ENCODE data around the gene F7. TPM values are rescaled to one million over a fixed set of nuclear protein-coding genes. Genes with fewer than 3 reads are reported as not detected.

Gene F7
- total and polyA plus RNA-seq, 10 donors: 0.03 TPM; not detected in 9

- peak; percentile 61 for DNase-seq
- Histone ChIP-seq H3K27me3 (replicated peaks in 1 of 7) (peaks cover 0 to 22% (median 6%) of the 10 kb centered on the region in 7 donors), H3K4me3 (no peak overlapping the region), H3K9me3 (no peaks in the 10 kb centered on the region), H3K36me3 (no peaks in the 10 kb centered on the region), H3K27ac (no peak overlapping the region), H3K4me1 (peaks cover under 1 to 5% (median 4%) of the 10 kb centered on the region in 6 donors)
- TF ChIP-seq CTCF (IDR thresholded peaks at IDR 0.05 in 8 of 11, conservative IDR thresholded peaks at IDR 0.05 in 3 of 11): no peak
- no peak for TF ChIP-seq POLR2A (IDR thresholded peaks at IDR 0.05)
- TF ChIP-seq POLR2AphosphoS5 (IDR thresholded peaks at IDR 0.05): no peak
- intact Hi-C loops (cut with DNase I; ENCODE audit: low total_unique reads): no loop called here
- 71 to 91% (median 83%) methylated on average over 9 to 21 of the region's 21 CpGs for WGBS, 5 donors
These were observed 10.0 kb downstream of the F7 start for GRCh38 chr13:113115363-113116205.

GRCh38 chr13:113116206-113116800 lies 10.7 kb downstream of the F7 start:
- WGBS, 5 donors: 80 to 90% (median 82%) methylated on average over 7 to 10 of the region's 10 CpGs
- intact Hi-C loops (cut with DNase I; ENCODE audit: low total_unique reads): no loop called here
- Histone ChIP-seq H3K36me3 (no peaks in the 10 kb centered on the region), H3K9me3 (no peaks in the 10 kb centered on the region), H3K27me3 (replicated peaks in 1 of 7) (peaks cover 0 to 21% (median 0%) of the 10 kb centered on the region in 7 donors), H3K4me1 (no peaks in the 10 kb centered on the region), H3K27ac (no peak overlapping the region), H3K4me3 (no peak overlapping the region)
- TF ChIP-seq POLR2A (IDR thresholded peaks at IDR 0.05): no peak
- no peak for TF ChIP-seq CTCF (IDR thresholded peaks at IDR 0.05 in 8 of 11, conservative IDR thresholded peaks at IDR 0.05 in 3 of 11)
- no peak for TF ChIP-seq POLR2AphosphoS5 (IDR thresholded peaks at IDR 0.05)
- DNase-seq: peak; percentile 37

GRCh38 chr13:113116871-113117271 lies 11.3 kb downstream of the F7 start:
- Histone ChIP-seq H3K36me3 (no peaks in the 10 kb centered on the region), H3K4me3 (no peak overlapping the region), H3K9me3 (no peaks in the 10 kb centered on the region), H3K27ac (no peak overlapping the region), H3K4me1 (no peaks in the 10 kb centered on the region), H3K27me3 (replicated peaks in 1 of 7) (peaks cover 0 to 25% (median 0%) of the 10 kb centered on the region in 7 donors)
- WGBS, 5 donors: 88 to 94% (median 92%) methylated on average over 8 to 10 of the region's 10 CpGs
- intact Hi-C loops (cut with DNase I; ENCODE audit: low total_unique reads): no loop called here
- peak; percentile 35 for DNase-seq
- TF ChIP-seq CTCF (IDR thresholded peaks at IDR 0.05 in 8 of 11, conservative IDR thresholded peaks at IDR 0.05 in 3 of 11): no peak
- TF ChIP-seq POLR2A (IDR thresholded peaks at IDR 0.05): no peak
- TF ChIP-seq POLR2AphosphoS5 (IDR thresholded peaks at IDR 0.05): no peak

- DNase-seq: peak; percentile 51
- intact Hi-C loops (cut with DNase I; ENCODE audit: low total_unique reads): no loop called here
- Histone ChIP-seq H3K27me3 (replicated peaks in 1 of 7) (peaks cover 0 to 25% (median 0%) of the 10 kb centered on the region in 7 donors), H3K4me3 (no peak overlapping the region), H3K9me3 (no peaks in the 10 kb centered on the region), H3K4me1 (no peaks in the 10 kb centered on the region), H3K36me3 (no peaks in the 10 kb centered on the region), H3K27ac (no peak overlapping the region)
- no peak for TF ChIP-seq CTCF (IDR thresholded peaks at IDR 0.05 in 8 of 11, conservative IDR thresholded peaks at IDR 0.05 in 3 of 11)
- TF ChIP-seq POLR2AphosphoS5 (IDR thresholded peaks at IDR 0.05): no peak
- TF ChIP-seq POLR2A (IDR thresholded peaks at IDR 0.05): no peak
- 82 to 96% (median 89%) methylated on average over 18 to 26 of the region's 26 CpGs for WGBS, 5 donors
These were observed 11.8 kb downstream of the F7 start for GRCh38 chr13:113117335-113117872.

Data from spleen (tissue), 11 donors.